GM21381 (cell line): ENCODE data around the gene GSX1.

Source experiments
- ATAC-seq: cut with Tn5 transposase; IDR thresholded peaks from one replicate; pipeline ENCODE4 v1.9.1; 2021; ENCODE audit warnings: mild to moderate bottlenecking, moderate library complexity; ENCODE audit not compliant: unreplicated experiment

The GSX1 gene

GRCh38 chr13:27826379-27827353, 34.4 kb downstream of the GSX1 start:
- ATAC-seq: no peak

- ATAC-seq: no peak
Measured at GRCh38 chr13:27827646-27828045, 35.4 kb downstream of the GSX1 start.

GRCh38 chr13:27830010-27830409, 37.7 kb downstream of the GSX1 start:
- no peak for ATAC-seq

GRCh38 chr13:27833206-27833605, 40.9 kb downstream of the GSX1 start:
- no peak for ATAC-seq

GRCh38 chr13:27834095-27834494, 41.8 kb downstream of the GSX1 start:
- ATAC-seq: no peak

GRCh38 chr13:27835799-27836198, 43.5 kb downstream of the GSX1 start:
- ATAC-seq: no peak

GRCh38 chr13:27839809-27840467, 47.7 kb downstream of the GSX1 start:
- ATAC-seq: no peak

GRCh38 chr13:27842571-27842970, 50.3 kb downstream of the GSX1 start:
- no peak for ATAC-seq
